ENCODE results near the gene P2RY1. TPM values are rescaled to one million over a fixed set of nuclear protein-coding genes. Genes with fewer than 3 reads are reported as not detected.

Gene P2RY1
- total RNA-seq, 1 donor: 0.36 TPM

- no peaks in the 10 kb centered on the region for H3K36me3 ChIP-seq (ENCODE audit: insufficient read depth, low read length)
- H3K27me3 ChIP-seq (ENCODE audit: insufficient read depth, low read length): no peaks in the 10 kb centered on the region
- H3K79me2 ChIP-seq (ENCODE audit: insufficient read depth, low read length): no peaks in the 10 kb centered on the region
- no peak for DNase-seq (ENCODE audit: insufficient read length, low spot score, missing footprints)
- no peak overlapping the region for H2AFZ ChIP-seq (ENCODE audit: low read length)
- no peaks in the 10 kb centered on the region for H3K9me3 ChIP-seq (ENCODE audit: low read depth, low read length)
- no peak overlapping the region for H3K4me3 ChIP-seq (ENCODE audit: insufficient read depth, low read length)
- no peaks in the 10 kb centered on the region for H3K4me1 ChIP-seq (ENCODE audit: insufficient read depth, low read length)
- no peak overlapping the region for H3K4me2 ChIP-seq (ENCODE audit: insufficient read depth, low read length)
- no peak for TF ChIP-seq CTCF (IDR thresholded peaks at IDR 0.05; ENCODE audit: extremely low read depth, low read depth, low read length)
- H4K20me1 ChIP-seq (ENCODE audit: insufficient read depth, low read length): no peaks in the 10 kb centered on the region
- no peak overlapping the region for H3K27ac ChIP-seq (ENCODE audit: low read depth, low read length)
Measured at GRCh38 chr3:152826476-152826875, 8.5 kb upstream of the P2RY1 start.

GRCh38 chr3:152827313-152827712 is 7.6 kb upstream of the P2RY1 start:
- H3K9me3 ChIP-seq (ENCODE audit: low read depth, low read length): no peaks in the 10 kb centered on the region
- TF ChIP-seq CTCF (IDR thresholded peaks at IDR 0.05; ENCODE audit: extremely low read depth, low read depth, low read length): no peak
- no peak for DNase-seq (ENCODE audit: insufficient read length, low spot score, missing footprints)
- no peak overlapping the region for H3K4me2 ChIP-seq (ENCODE audit: insufficient read depth, low read length)
- no peaks in the 10 kb centered on the region for H3K79me2 ChIP-seq (ENCODE audit: insufficient read depth, low read length)
- no peak overlapping the region for H3K27ac ChIP-seq (ENCODE audit: low read depth, low read length)
- H3K4me1 ChIP-seq (ENCODE audit: insufficient read depth, low read length): no peaks in the 10 kb centered on the region
- H3K27me3 ChIP-seq (ENCODE audit: insufficient read depth, low read length): no peaks in the 10 kb centered on the region
- H4K20me1 ChIP-seq (ENCODE audit: insufficient read depth, low read length): no peaks in the 10 kb centered on the region
- H2AFZ ChIP-seq (ENCODE audit: low read length): no peak overlapping the region
- H3K36me3 ChIP-seq (ENCODE audit: insufficient read depth, low read length): no peaks in the 10 kb centered on the region
- H3K4me3 ChIP-seq (ENCODE audit: insufficient read depth, low read length): no peak overlapping the region

- Histone ChIP-seq H3K27ac (ENCODE audit: low read depth, low read length) (no peak overlapping the region), H3K4me2 (ENCODE audit: insufficient read depth, low read length) (no peak overlapping the region), H3K4me1 (ENCODE audit: insufficient read depth, low read length) (no peaks in the 10 kb centered on the region), H3K36me3 (ENCODE audit: insufficient read depth, low read length) (no peaks in the 10 kb centered on the region), H4K20me1 (ENCODE audit: insufficient read depth, low read length) (no peaks in the 10 kb centered on the region), H2AFZ (ENCODE audit: low read length) (no peak overlapping the region), H3K27me3 (ENCODE audit: insufficient read depth, low read length) (no peaks in the 10 kb centered on the region), H3K4me3 (ENCODE audit: insufficient read depth, low read length) (no peak overlapping the region), H3K79me2 (ENCODE audit: insufficient read depth, low read length) (no peaks in the 10 kb centered on the region), H3K9me3 (ENCODE audit: low read depth, low read length) (no peaks in the 10 kb centered on the region)
- TF ChIP-seq CTCF (IDR thresholded peaks at IDR 0.05; ENCODE audit: extremely low read depth, low read depth, low read length): no peak
- no peak for DNase-seq (ENCODE audit: insufficient read length, low spot score, missing footprints)
Measured at GRCh38 chr3:152828075-152828840, 6.7 kb upstream of the P2RY1 start.

- peaks cover 4% of the 10 kb centered on the region for H3K4me1 ChIP-seq (ENCODE audit: insufficient read depth, low read length)
- TF ChIP-seq CTCF (IDR thresholded peaks at IDR 0.05; ENCODE audit: extremely low read depth, low read depth, low read length): no peak
- DNase-seq (ENCODE audit: insufficient read length, low spot score, missing footprints): no peak
- H3K79me2 ChIP-seq (ENCODE audit: insufficient read depth, low read length): no peaks in the 10 kb centered on the region
- H3K27ac ChIP-seq (ENCODE audit: low read depth, low read length): no peak overlapping the region
- peaks cover 5% of the 10 kb centered on the region for H3K27me3 ChIP-seq (ENCODE audit: insufficient read depth, low read length)
- H3K4me3 ChIP-seq (ENCODE audit: insufficient read depth, low read length): no peak overlapping the region
- H3K36me3 ChIP-seq (ENCODE audit: insufficient read depth, low read length): no peaks in the 10 kb centered on the region
- H3K9me3 ChIP-seq (ENCODE audit: low read depth, low read length): no peaks in the 10 kb centered on the region
- no peaks in the 10 kb centered on the region for H4K20me1 ChIP-seq (ENCODE audit: insufficient read depth, low read length)
- no peak overlapping the region for H3K4me2 ChIP-seq (ENCODE audit: insufficient read depth, low read length)
- no peak overlapping the region for H2AFZ ChIP-seq (ENCODE audit: low read length)
Measured at GRCh38 chr3:152830245-152830644, 4.7 kb upstream of the P2RY1 start.

All from osteoblast (primary cell).